Spleen (tissue), 7 donors: ENCODE results near the gene RAI14.

Experiments
- POLR2AphosphoS5 ChIP-seq, 3 donors: sonication (generic); formaldehyde crosslinking; IDR thresholded peaks; one replicate each; pipeline ENCODE4 v1.5.1; 2017; ENCODE audit warnings: antibody characterized with exemption in 3 of 3
- TF ChIP-seq, protein P1 (sequence below), 11 experiments: fragments of 200-600 bp in 7 of 11; fragments of 450-650 bp in 4 of 11; sonication (generic) in 4 of 11; IDR thresholded peaks in 8 of 11; conservative IDR thresholded peaks in 3 of 11; 1 replicate in 7 of 11; 2 replicates in 4 of 11; pipeline versions ENCODE4 v1.4.0 to v1.8.0; 2016 to 2021; ENCODE audit warnings: antibody characterized with exemption in 11 of 11, inconsistent platforms in 4 of 11, mild to moderate bottlenecking in 1 of 11
- donor health status: DM: no; HTN: no; CAD: no; lungs with moderate emphysema.
- donor health status: DM: no; HTN: no; CAD: no.
- donor health status: DM: no; HTN: no; CAD: no.

DNA sequence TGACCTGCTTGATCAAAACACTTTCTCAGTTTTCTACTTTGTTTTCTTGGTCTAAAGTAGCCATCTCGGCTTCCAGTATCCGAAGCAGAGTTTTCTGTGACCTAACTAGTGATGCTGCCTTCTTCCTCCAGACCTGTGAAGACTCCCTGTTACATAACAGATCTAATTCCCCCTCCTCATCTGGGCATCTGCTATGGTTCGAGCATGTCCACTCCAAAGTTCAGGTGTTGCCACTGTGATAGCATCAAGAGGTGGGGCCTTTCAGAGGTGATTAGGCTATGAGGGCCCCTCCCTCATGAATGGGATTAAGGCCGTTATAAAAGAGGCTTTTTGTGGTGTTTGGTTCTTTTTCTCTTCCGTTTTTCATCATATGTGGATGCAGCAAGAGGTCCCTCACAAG is 203.1 kb downstream of the RAI14 start:
- TF ChIP-seq POLR2AphosphoS5 (IDR thresholded peaks at IDR 0.05): no peak
- TF ChIP-seq, protein P1, sequence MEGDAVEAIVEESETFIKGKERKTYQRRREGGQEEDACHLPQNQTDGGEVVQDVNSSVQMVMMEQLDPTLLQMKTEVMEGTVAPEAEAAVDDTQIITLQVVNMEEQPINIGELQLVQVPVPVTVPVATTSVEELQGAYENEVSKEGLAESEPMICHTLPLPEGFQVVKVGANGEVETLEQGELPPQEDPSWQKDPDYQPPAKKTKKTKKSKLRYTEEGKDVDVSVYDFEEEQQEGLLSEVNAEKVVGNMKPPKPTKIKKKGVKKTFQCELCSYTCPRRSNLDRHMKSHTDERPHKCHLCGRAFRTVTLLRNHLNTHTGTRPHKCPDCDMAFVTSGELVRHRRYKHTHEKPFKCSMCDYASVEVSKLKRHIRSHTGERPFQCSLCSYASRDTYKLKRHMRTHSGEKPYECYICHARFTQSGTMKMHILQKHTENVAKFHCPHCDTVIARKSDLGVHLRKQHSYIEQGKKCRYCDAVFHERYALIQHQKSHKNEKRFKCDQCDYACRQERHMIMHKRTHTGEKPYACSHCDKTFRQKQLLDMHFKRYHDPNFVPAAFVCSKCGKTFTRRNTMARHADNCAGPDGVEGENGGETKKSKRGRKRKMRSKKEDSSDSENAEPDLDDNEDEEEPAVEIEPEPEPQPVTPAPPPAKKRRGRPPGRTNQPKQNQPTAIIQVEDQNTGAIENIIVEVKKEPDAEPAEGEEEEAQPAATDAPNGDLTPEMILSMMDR (IDR thresholded peaks at IDR 0.05 in 8 of 11, conservative IDR thresholded peaks at IDR 0.05 in 3 of 11): no peak
